ENCODE data around the gene PRR3.
"Not testable (repeated sequence)": the region's sequence is repeated elsewhere in the genome, so short reads cannot be mapped to it uniquely, and the experiment has no call there.

DNA sequence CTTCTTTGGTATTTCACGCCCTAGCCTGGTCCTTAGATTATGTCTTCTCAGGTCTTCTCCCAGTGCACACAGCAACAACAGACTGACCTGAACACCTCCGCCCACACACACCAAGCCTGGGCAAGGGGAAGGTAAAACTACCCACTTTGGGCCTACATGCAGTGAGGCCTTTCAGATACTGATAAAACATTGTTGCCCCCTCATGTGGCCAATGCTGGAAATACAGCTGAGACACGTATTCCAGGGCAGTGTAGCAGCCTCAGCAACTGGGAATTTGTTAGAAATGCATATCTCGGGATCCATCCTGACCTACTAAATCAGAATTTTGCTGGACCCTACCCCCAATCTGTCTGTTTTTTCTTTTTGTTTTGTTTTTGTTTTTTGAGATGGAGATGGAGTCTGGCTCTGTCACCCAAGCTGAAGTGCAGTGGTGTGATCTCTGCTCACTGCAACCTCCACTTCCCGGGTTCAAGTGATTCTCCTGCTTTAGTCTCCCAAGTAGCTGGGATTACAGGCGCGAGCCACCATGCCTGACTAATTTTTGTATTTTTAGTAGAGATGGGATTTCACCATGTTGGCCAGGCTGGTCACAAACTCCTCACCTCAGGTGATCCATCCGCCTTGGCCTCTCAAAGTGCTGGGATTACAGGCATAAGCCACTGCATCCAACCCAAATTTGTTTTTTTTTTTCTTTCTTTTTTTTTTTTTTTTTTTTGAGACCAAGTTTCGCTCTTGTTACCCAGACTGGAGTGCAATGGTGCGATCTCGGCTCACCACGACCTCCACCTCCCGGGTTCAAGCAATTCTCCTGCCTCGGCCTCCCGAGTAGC lies 40.4 kb downstream of the PRR3 start:
- TF ChIP-seq, protein P1, sequence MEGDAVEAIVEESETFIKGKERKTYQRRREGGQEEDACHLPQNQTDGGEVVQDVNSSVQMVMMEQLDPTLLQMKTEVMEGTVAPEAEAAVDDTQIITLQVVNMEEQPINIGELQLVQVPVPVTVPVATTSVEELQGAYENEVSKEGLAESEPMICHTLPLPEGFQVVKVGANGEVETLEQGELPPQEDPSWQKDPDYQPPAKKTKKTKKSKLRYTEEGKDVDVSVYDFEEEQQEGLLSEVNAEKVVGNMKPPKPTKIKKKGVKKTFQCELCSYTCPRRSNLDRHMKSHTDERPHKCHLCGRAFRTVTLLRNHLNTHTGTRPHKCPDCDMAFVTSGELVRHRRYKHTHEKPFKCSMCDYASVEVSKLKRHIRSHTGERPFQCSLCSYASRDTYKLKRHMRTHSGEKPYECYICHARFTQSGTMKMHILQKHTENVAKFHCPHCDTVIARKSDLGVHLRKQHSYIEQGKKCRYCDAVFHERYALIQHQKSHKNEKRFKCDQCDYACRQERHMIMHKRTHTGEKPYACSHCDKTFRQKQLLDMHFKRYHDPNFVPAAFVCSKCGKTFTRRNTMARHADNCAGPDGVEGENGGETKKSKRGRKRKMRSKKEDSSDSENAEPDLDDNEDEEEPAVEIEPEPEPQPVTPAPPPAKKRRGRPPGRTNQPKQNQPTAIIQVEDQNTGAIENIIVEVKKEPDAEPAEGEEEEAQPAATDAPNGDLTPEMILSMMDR (IDR thresholded peaks at IDR 0.05): peak; percentile 60 to 82 (median 61)
- peak in 1 of 2 donors; percentile 56 for TF ChIP-seq POLR2AphosphoS5 (IDR thresholded peaks at IDR 0.05; ENCODE audit: insufficient read depth in 1 of 2, low read depth in 1 of 2)
- not testable (repeated sequence) for TF ChIP-seq POLR2A (IDR thresholded peaks at IDR 0.05)

Measured in vagina (tissue), 2 donors.